ENCODE data around the gene TDRKH.

Gene TDRKH

GRCh38 chr1:151822404-151822803, 32.1 kb upstream of the TDRKH start:
- no peaks in the 10 kb centered on the region; the same call in 1 of the 2 replicates for H3K27me3 ChIP-seq (ENCODE audit: insufficient read depth, low read depth)
- H3K9ac ChIP-seq = no peak overlapping the region
- H3K79me2 ChIP-seq (ENCODE audit: insufficient read depth, low read depth) = no peaks in the 10 kb centered on the region
- no peak overlapping the region for H3K27ac ChIP-seq
- H3K36me3 ChIP-seq (ENCODE audit: insufficient read depth) = no peaks in the 10 kb centered on the region
- TF ChIP-seq, protein P1, sequence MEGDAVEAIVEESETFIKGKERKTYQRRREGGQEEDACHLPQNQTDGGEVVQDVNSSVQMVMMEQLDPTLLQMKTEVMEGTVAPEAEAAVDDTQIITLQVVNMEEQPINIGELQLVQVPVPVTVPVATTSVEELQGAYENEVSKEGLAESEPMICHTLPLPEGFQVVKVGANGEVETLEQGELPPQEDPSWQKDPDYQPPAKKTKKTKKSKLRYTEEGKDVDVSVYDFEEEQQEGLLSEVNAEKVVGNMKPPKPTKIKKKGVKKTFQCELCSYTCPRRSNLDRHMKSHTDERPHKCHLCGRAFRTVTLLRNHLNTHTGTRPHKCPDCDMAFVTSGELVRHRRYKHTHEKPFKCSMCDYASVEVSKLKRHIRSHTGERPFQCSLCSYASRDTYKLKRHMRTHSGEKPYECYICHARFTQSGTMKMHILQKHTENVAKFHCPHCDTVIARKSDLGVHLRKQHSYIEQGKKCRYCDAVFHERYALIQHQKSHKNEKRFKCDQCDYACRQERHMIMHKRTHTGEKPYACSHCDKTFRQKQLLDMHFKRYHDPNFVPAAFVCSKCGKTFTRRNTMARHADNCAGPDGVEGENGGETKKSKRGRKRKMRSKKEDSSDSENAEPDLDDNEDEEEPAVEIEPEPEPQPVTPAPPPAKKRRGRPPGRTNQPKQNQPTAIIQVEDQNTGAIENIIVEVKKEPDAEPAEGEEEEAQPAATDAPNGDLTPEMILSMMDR (conservative IDR thresholded peaks at IDR 0.05; ENCODE audit: low read depth, low read length) = no peak
- no peaks in the 10 kb centered on the region for H4K20me1 ChIP-seq (ENCODE audit: insufficient read depth)
- peaks cover 10% of the 10 kb centered on the region for H3K4me1 ChIP-seq (ENCODE audit: low read depth, poor library complexity, severe bottlenecking)
- no peak overlapping the region for H3K4me3 ChIP-seq (IDR thresholded peaks at IDR 0.05; ENCODE audit: insufficient read depth, low read depth, low read length)
- H2AFZ ChIP-seq (ENCODE audit: low read depth) = no peak overlapping the region
- H3K4me2 ChIP-seq = no peak overlapping the region

GRCh38 chr1:151820940-151821339, 30.6 kb upstream of the TDRKH start:
- no peak overlapping the region for H3K4me2 ChIP-seq
- peaks cover 25% of the 10 kb centered on the region for H3K4me1 ChIP-seq (ENCODE audit: low read depth, poor library complexity, severe bottlenecking)
- no peak overlapping the region for H3K4me3 ChIP-seq (IDR thresholded peaks at IDR 0.05; ENCODE audit: insufficient read depth, low read depth, low read length)
- no peak overlapping the region for H2AFZ ChIP-seq (ENCODE audit: low read depth)
- no peaks in the 10 kb centered on the region for H4K20me1 ChIP-seq (ENCODE audit: insufficient read depth)
- H3K9ac ChIP-seq = no peak overlapping the region
- H3K36me3 ChIP-seq (ENCODE audit: insufficient read depth) = no peaks in the 10 kb centered on the region
- H3K27me3 ChIP-seq (ENCODE audit: insufficient read depth, low read depth) = no peaks in the 10 kb centered on the region; the same call in 1 of the 2 replicates
- H3K79me2 ChIP-seq (ENCODE audit: insufficient read depth, low read depth) = no peaks in the 10 kb centered on the region
- no peak overlapping the region for H3K27ac ChIP-seq
- TF ChIP-seq, protein P1 (conservative IDR thresholded peaks at IDR 0.05; ENCODE audit: low read depth, low read length) = no peak

- Histone ChIP-seq H3K27me3 (ENCODE audit: insufficient read depth, low read depth) (no peaks in the 10 kb centered on the region; the same call in 1 of the 2 replicates), H3K4me2 (no peak overlapping the region), H3K4me3 (IDR thresholded peaks at IDR 0.05; ENCODE audit: insufficient read depth, low read depth, low read length) (no peak overlapping the region), H3K27ac (no peak overlapping the region), H3K9ac (no peak overlapping the region), H4K20me1 (ENCODE audit: insufficient read depth) (no peaks in the 10 kb centered on the region), H2AFZ (ENCODE audit: low read depth) (no peak overlapping the region), H3K4me1 (ENCODE audit: low read depth, poor library complexity, severe bottlenecking) (peaks cover 33% of the 10 kb centered on the region), H3K36me3 (ENCODE audit: insufficient read depth) (no peaks in the 10 kb centered on the region), H3K79me2 (ENCODE audit: insufficient read depth, low read depth) (no peaks in the 10 kb centered on the region)
- TF ChIP-seq, protein P1 (conservative IDR thresholded peaks at IDR 0.05; ENCODE audit: low read depth, low read length) = no peak
Measured at GRCh38 chr1:151819976-151820623, 29.8 kb upstream of the TDRKH start.

DNA sequence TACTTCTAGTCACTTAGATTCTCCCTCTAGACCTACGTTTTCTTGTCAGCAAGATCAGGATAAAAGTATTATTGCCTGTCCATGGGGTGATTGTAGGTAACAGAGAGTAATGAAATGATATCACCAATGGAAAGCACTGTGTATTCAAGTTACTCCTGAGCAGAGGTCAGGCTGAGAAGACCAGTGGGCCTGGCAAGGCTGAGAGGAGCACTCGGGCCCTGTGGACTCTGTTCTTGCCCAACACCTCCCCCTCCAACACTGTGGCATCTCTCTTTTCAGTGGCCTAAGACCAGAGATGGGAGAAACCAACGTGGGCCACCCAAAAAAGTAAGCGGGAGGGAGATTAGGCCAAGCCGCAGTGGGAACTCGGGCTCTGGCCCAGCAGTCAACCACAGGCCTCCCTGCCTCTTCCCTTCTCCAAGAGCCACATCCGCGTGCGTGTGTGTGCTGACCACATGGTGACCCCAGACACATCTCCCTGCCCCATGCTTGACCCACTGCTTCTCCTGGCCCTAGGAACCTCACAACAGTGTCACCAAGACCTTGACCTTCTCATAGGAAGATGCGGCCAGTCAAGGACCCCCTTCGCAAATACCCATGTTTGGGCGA, 29.0 kb upstream of the TDRKH start:
- Histone ChIP-seq H3K4me3 (IDR thresholded peaks at IDR 0.05; ENCODE audit: insufficient read depth, low read depth, low read length) (no peak overlapping the region), H3K4me2 (no peak overlapping the region), H2AFZ (ENCODE audit: low read depth) (no peak overlapping the region), H3K27me3 (ENCODE audit: insufficient read depth, low read depth) (no peaks in the 10 kb centered on the region; the same call in 1 of the 2 replicates), H3K27ac (no peak overlapping the region), H4K20me1 (ENCODE audit: insufficient read depth) (no peaks in the 10 kb centered on the region), H3K79me2 (ENCODE audit: insufficient read depth, low read depth) (no peaks in the 10 kb centered on the region), H3K9ac (no peak overlapping the region), H3K36me3 (ENCODE audit: insufficient read depth) (no peaks in the 10 kb centered on the region), H3K4me1 (ENCODE audit: low read depth, poor library complexity, severe bottlenecking) (peaks cover 38% of the 10 kb centered on the region)
- TF ChIP-seq, protein P1 (conservative IDR thresholded peaks at IDR 0.05; ENCODE audit: low read depth, low read length) = no peak

All from KMS-11 (cell line).